Neural crest cell (in vitro differentiated cells): ENCODE measurements around the gene SLC9A7. TPM values are rescaled to one million over a fixed set of nuclear protein-coding genes. Genes with fewer than 3 reads are reported as not detected.

Experiments used
- DNase-seq: peaks from one replicate; pipeline ENCODE4 v3.0.0; 2021; ENCODE audit warnings: low read depth, mixed read lengths, low spot score
- H3K27ac Mint-ChIP-seq: one replicate; pipeline ENCODE4 v1.8.0; 2021; ENCODE audit warnings: mild to moderate bottlenecking, mixed read lengths; ENCODE audit not compliant: unreplicated experiment
- H3K27me3 Mint-ChIP-seq: 2 replicates; pipeline ENCODE4 v1.8.0; 2021; ENCODE audit warnings: low read depth, mild to moderate bottlenecking, mixed read lengths
- H3K36me3 Mint-ChIP-seq: 2 replicates; pipeline ENCODE4 v1.8.0; 2021; ENCODE audit warnings: low read depth, mild to moderate bottlenecking, mixed read lengths
- H3K4me1 Mint-ChIP-seq: 2 replicates; pipeline ENCODE4 v1.8.0; 2021; ENCODE audit warnings: mixed read lengths
- H3K4me3 Mint-ChIP-seq: one replicate; pipeline ENCODE4 v1.8.0; 2021; ENCODE audit warnings: mild to moderate bottlenecking, mixed read lengths
- H3K9me3 Mint-ChIP-seq: 2 replicates; pipeline ENCODE4 v1.8.0; 2021; ENCODE audit warnings: mixed read lengths
- CTCF ChIP-seq: fragments of 200-600 bp; sonication (generic); conservative IDR thresholded peaks from 2 replicates; pipeline ENCODE4 v1.5.0; 2021; ENCODE audit warnings: antibody characterized with exemption, mild to moderate bottlenecking
- total RNA-seq: library from RNA; stranded (reverse); gene quantifications from 2 replicates; pipeline ENCODE4 v1.2.1, GENCODE V29; 2021

The SLC9A7 gene
- total RNA-seq, 1 donor from 2014 or later = 4.3 TPM

DNA sequence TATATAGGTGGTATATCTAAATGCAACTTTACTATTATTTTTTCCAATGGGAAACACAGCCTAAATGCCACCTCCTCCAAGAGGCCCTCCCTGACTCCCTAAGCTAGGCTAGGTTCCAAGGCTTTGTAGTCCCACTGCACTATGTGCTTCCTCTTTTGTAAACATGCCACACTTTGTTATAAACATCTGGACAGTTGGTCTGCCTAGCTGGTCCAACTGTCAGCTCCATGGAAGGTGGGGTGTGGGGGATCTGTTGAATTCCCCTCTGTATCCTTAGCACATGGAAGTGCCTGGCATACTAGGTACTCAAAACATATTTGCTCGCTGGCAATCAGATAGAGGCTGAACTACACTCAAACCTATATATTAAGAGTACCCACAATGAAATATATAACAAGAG lies 63.4 kb downstream of the SLC9A7 start:
- H3K4me3 Mint-ChIP-seq = no peak overlapping the region
- no peaks in the 10 kb centered on the region for H3K27me3 Mint-ChIP-seq
- TF ChIP-seq CTCF = no peak
- no peaks in the 10 kb centered on the region for H3K4me1 Mint-ChIP-seq
- no peak overlapping the region for H3K27ac Mint-ChIP-seq
- no peaks in the 10 kb centered on the region for H3K36me3 Mint-ChIP-seq
- peaks cover 3% of the 10 kb centered on the region for H3K9me3 Mint-ChIP-seq
- no peak for DNase-seq

DNA sequence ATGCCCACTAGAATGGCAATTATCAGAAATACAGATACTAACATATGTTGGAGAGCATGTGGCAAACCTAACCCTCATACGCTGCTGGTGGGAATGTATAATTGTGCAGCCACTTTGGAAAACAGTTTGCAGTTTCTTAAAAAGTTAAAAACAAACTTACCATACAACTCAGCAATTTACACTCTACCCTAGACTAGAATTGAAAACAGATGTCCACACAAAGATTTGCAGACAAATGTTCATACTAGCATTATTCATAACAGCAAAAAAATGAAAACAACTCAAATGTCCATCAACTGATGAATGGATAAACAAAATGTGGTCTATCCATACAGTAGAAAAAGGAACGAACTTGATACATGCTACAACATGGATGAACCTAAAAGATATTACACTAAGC lies 64.4 kb downstream of the SLC9A7 start:
- H3K4me3 Mint-ChIP-seq = no peak overlapping the region
- no peaks in the 10 kb centered on the region for H3K4me1 Mint-ChIP-seq
- TF ChIP-seq CTCF = no peak
- H3K27ac Mint-ChIP-seq = no peak overlapping the region
- no peaks in the 10 kb centered on the region for H3K36me3 Mint-ChIP-seq
- peaks cover 3% of the 10 kb centered on the region for H3K9me3 Mint-ChIP-seq
- no peak for DNase-seq
- no peaks in the 10 kb centered on the region for H3K27me3 Mint-ChIP-seq

- Mint-ChIP-seq H3K36me3 (no peaks in the 10 kb centered on the region), H3K27ac (no peak overlapping the region), H3K4me3 (no peak overlapping the region), H3K4me1 (no peaks in the 10 kb centered on the region), H3K9me3 (no peaks in the 10 kb centered on the region), H3K27me3 (no peaks in the 10 kb centered on the region)
- DNase-seq = no peak
- TF ChIP-seq CTCF = no peak
These were observed 65.8 kb downstream of the SLC9A7 start for GRCh38 chrX:46693149-46693548.

GRCh38 chrX:46690818-46691217 lies 68.1 kb downstream of the SLC9A7 start:
- H3K4me3 Mint-ChIP-seq = no peak overlapping the region
- no peak for DNase-seq
- H3K36me3 Mint-ChIP-seq = no peaks in the 10 kb centered on the region
- H3K27ac Mint-ChIP-seq = no peak overlapping the region
- H3K9me3 Mint-ChIP-seq = no peaks in the 10 kb centered on the region
- TF ChIP-seq CTCF = no peak
- no peaks in the 10 kb centered on the region for H3K4me1 Mint-ChIP-seq
- H3K27me3 Mint-ChIP-seq = no peaks in the 10 kb centered on the region

- no peaks in the 10 kb centered on the region for H3K4me1 Mint-ChIP-seq
- no peak overlapping the region for H3K4me3 Mint-ChIP-seq
- no peaks in the 10 kb centered on the region for H3K9me3 Mint-ChIP-seq
- no peak for TF ChIP-seq CTCF
- no peak for DNase-seq
- no peak overlapping the region for H3K27ac Mint-ChIP-seq
- no peaks in the 10 kb centered on the region for H3K36me3 Mint-ChIP-seq
- no peaks in the 10 kb centered on the region for H3K27me3 Mint-ChIP-seq
These were observed 71.3 kb downstream of the SLC9A7 start for GRCh38 chrX:46687619-46688018.
